Panc1 (cell line): ENCODE measurements around the gene CRADD.

Experiments used
- POLR2AphosphoS5 ChIP-seq: IDR thresholded peaks from 2 replicates; pipeline ENCODE4 v1.6.1; 2012; ENCODE audit warnings: mild to moderate bottlenecking, low read depth, low read length, moderate library complexity
- TF ChIP-seq, protein P1 (sequence below): fragments of 450-650 bp; IDR thresholded peaks from 2 replicates; pipeline ENCODE4 v1.5.1; 2017; ENCODE audit warnings: mild to moderate bottlenecking

DNA sequence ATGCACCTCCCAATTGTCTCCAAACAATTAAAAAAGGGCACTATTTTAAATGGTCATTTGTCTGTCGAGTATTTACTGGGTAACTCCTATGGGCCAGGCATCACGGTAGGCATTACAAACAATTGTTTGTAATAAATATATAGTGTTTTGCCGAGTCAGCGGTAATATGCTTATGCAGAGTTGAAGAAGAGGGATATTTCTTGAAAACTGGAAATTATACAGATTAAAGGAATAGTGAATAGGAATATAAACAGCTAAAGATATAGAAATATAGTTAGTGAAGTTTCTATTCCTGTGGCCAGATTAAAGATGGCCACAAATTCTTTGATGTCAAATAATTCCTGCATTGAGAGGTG lies 13.5 kb upstream of the CRADD start:
- TF ChIP-seq POLR2AphosphoS5, result no peak
- TF ChIP-seq, protein P1, sequence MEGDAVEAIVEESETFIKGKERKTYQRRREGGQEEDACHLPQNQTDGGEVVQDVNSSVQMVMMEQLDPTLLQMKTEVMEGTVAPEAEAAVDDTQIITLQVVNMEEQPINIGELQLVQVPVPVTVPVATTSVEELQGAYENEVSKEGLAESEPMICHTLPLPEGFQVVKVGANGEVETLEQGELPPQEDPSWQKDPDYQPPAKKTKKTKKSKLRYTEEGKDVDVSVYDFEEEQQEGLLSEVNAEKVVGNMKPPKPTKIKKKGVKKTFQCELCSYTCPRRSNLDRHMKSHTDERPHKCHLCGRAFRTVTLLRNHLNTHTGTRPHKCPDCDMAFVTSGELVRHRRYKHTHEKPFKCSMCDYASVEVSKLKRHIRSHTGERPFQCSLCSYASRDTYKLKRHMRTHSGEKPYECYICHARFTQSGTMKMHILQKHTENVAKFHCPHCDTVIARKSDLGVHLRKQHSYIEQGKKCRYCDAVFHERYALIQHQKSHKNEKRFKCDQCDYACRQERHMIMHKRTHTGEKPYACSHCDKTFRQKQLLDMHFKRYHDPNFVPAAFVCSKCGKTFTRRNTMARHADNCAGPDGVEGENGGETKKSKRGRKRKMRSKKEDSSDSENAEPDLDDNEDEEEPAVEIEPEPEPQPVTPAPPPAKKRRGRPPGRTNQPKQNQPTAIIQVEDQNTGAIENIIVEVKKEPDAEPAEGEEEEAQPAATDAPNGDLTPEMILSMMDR, result no peak
